Measurements from ENCODE around the gene YPEL2. TPM values are rescaled to one million over a fixed set of nuclear protein-coding genes. Genes with fewer than 3 reads are reported as not detected.

YPEL2 gene
- total and polyA plus RNA-seq, 2 donors (not counting 1 experiment from before 2014, with no cell fraction given) = 20.7 to 51.8 TPM

DNA sequence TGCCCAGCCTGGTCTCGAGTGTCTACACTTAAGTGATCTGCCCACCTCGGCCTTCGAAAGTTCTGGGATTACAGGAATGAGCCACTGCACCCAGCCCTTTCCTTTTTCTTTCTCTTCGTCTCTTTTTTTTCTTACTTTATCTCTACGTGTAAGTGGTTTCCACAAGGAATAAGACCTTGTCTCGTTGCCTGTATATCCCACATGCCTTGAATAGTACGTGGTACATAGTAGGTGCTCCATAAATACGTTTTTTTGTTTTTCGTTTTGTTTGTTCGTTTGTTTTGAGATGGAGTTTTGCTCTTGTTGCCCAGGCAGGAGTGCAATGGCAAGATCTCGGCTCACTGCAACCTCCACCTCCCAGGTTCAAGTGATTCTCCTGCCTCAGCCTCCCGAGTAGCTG, 86.0 kb downstream of the YPEL2 start:
- DNase-seq = no peak
- Histone ChIP-seq H3K79me2 (ENCODE audit: control insufficient read depth, insufficient read depth, low read length) (no peaks in the 10 kb centered on the region), H2AFZ (ENCODE audit: insufficient read depth, low read depth, low read length, poor library complexity, severe bottlenecking) (no peak overlapping the region), H3K4me2 (replicated peaks; ENCODE audit: low read depth, low read length, poor library complexity, severe bottlenecking) (no peak overlapping the region), H3K4me1 (ENCODE audit: control insufficient read depth in 2 of 2, insufficient read depth in 2 of 2, low read length in 2 of 2) (peaks cover 7 to 8% of the 10 kb centered on the region in 2 donors), H3K4me3 (ENCODE audit: control extremely low read depth in 1 of 5, extremely low read depth in 1 of 5, insufficient read depth in 1 of 5, low read depth in 2 of 5, low read length in 4 of 5) (no peak overlapping the region), H3K27ac (ENCODE audit: low read length in 2 of 2) (no peak overlapping the region), H3K9me3 (ENCODE audit: control extremely low read depth in 1 of 3, control insufficient read depth in 2 of 3, insufficient read depth in 1 of 3, low read length in 2 of 3) (no peaks in the 10 kb centered on the region), H3K36me3 (replicated peaks in 1 of 2; ENCODE audit: control extremely low read depth in 1 of 2, control insufficient read depth in 1 of 2, extremely low read depth in 1 of 2, insufficient read depth in 2 of 2, low read length in 1 of 2) (no peaks in the 10 kb centered on the region), H4K20me1 (ENCODE audit: control insufficient read depth, insufficient read depth, low read length, poor library complexity, severe bottlenecking) (no peaks in the 10 kb centered on the region), H3K27me3 (replicated peaks in 1 of 4; ENCODE audit: control extremely low read depth in 1 of 4, control insufficient read depth in 3 of 4, insufficient read depth in 4 of 4, low read length in 3 of 4) (no peaks in the 10 kb centered on the region), H3K9ac (ENCODE audit: low read length) (no peak overlapping the region)
- no peak for ATAC-seq (ENCODE audit: low read depth)
- intact Hi-C loops (cut with micrococcal nuclease) = no loop called here
- Mint-ChIP-seq H3K9me3 (ENCODE audit: insufficient read depth) (no peaks in the 10 kb centered on the region), H3K4me3 (no peak overlapping the region), H3K27me3 (peaks cover 3% of the 10 kb centered on the region), H3K4me1 (peaks cover 10% of the 10 kb centered on the region), H3K27ac (no peak overlapping the region)
- CTCF ChIA-PET = no interaction called here
- POLR2A ChIA-PET = no interaction called here
- TF ChIP-seq, protein P1, sequence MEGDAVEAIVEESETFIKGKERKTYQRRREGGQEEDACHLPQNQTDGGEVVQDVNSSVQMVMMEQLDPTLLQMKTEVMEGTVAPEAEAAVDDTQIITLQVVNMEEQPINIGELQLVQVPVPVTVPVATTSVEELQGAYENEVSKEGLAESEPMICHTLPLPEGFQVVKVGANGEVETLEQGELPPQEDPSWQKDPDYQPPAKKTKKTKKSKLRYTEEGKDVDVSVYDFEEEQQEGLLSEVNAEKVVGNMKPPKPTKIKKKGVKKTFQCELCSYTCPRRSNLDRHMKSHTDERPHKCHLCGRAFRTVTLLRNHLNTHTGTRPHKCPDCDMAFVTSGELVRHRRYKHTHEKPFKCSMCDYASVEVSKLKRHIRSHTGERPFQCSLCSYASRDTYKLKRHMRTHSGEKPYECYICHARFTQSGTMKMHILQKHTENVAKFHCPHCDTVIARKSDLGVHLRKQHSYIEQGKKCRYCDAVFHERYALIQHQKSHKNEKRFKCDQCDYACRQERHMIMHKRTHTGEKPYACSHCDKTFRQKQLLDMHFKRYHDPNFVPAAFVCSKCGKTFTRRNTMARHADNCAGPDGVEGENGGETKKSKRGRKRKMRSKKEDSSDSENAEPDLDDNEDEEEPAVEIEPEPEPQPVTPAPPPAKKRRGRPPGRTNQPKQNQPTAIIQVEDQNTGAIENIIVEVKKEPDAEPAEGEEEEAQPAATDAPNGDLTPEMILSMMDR (IDR thresholded peaks at IDR 0.05) = no peak
- no peak for TF ChIP-seq EZH2 (IDR thresholded peaks at IDR 0.05; ENCODE audit: borderline replicate concordance, insufficient read depth, low read depth, low read length, poor library complexity, severe bottlenecking)
- 100% methylated on average over 3 of the region's 12 CpGs for WGBS (ENCODE audit: insufficient coverage)

DNA sequence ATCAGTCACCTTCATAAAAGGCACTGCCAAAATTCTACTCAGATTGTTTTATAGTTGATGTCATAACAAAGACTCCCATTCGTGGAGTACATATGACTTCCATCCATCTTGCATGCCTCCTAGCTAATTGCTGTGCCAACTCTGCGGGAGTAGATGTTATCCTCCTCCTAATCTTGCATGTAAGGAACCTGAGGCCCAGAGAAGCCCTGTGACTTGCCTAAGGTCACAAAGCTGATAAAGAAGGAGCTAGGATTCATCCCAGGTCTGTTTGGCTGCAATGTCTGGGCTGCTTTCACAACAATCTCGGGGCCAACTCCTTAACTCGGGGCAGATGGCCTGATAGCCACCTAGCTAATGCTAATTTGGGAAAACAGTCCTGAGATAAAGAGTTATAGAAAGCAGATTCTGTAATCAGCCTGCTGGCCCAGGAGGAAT, 87.3 kb downstream of the YPEL2 start:
- no peak for ATAC-seq (ENCODE audit: low read depth)

More for the DNA sequence above, 87.3 kb downstream of the YPEL2 start:
- Histone ChIP-seq H3K4me1 (ENCODE audit: control insufficient read depth in 2 of 2, insufficient read depth in 2 of 2, low read length in 2 of 2) (no peaks in the 10 kb centered on the region), H2AFZ (ENCODE audit: insufficient read depth, low read depth, low read length, poor library complexity, severe bottlenecking) (no peak overlapping the region), H3K36me3 (replicated peaks in 1 of 2; ENCODE audit: control extremely low read depth in 1 of 2, control insufficient read depth in 1 of 2, extremely low read depth in 1 of 2, insufficient read depth in 2 of 2, low read length in 1 of 2) (no peaks in the 10 kb centered on the region), H3K27ac (ENCODE audit: low read length in 2 of 2) (no peak overlapping the region), H3K4me2 (replicated peaks; ENCODE audit: low read depth, low read length, poor library complexity, severe bottlenecking) (no peak overlapping the region), H3K9me3 (ENCODE audit: control extremely low read depth in 1 of 3, control insufficient read depth in 2 of 3, insufficient read depth in 1 of 3, low read length in 2 of 3) (no peaks in the 10 kb centered on the region), H3K9ac (ENCODE audit: low read length) (no peak overlapping the region), H3K27me3 (replicated peaks in 1 of 4; ENCODE audit: control extremely low read depth in 1 of 4, control insufficient read depth in 3 of 4, insufficient read depth in 4 of 4, low read length in 3 of 4) (no peaks in the 10 kb centered on the region), H3K79me2 (ENCODE audit: control insufficient read depth, insufficient read depth, low read length) (no peaks in the 10 kb centered on the region), H3K4me3 (ENCODE audit: control extremely low read depth in 1 of 5, extremely low read depth in 1 of 5, insufficient read depth in 1 of 5, low read depth in 2 of 5, low read length in 4 of 5) (no peak overlapping the region), H4K20me1 (ENCODE audit: control insufficient read depth, insufficient read depth, low read length, poor library complexity, severe bottlenecking) (no peaks in the 10 kb centered on the region)
- WGBS (ENCODE audit: insufficient coverage) = 82% methylated on average over 3 of the region's 4 CpGs
- no peak for DNase-seq
- Mint-ChIP-seq H3K27me3 (peaks cover 3% of the 10 kb centered on the region), H3K4me1 (peaks cover 3% of the 10 kb centered on the region), H3K4me3 (no peak overlapping the region), H3K9me3 (ENCODE audit: insufficient read depth) (no peaks in the 10 kb centered on the region), H3K27ac (no peak overlapping the region)
- TF ChIP-seq, protein P1 (IDR thresholded peaks at IDR 0.05) = no peak
- TF ChIP-seq EZH2 (IDR thresholded peaks at IDR 0.05; ENCODE audit: borderline replicate concordance, insufficient read depth, low read depth, low read length, poor library complexity, severe bottlenecking) = no peak
- CTCF ChIA-PET = interaction anchor here (1.1 kb wide), 1 partner anchor 22 kb away, joined by 3 read pairs; no protein-coding TSS in a partner anchor
- POLR2A ChIA-PET = no interaction called here
- intact Hi-C loops (cut with micrococcal nuclease) = no loop called here

Data from B cell (primary cell).